SIG-M5 treated with dmso at 0.1 percent for 504 hours (cell line): ENCODE measurements around the gene CDH12.

Experiments
- DNase-seq: peaks from one replicate; lab custom pipeline; 2025; ENCODE audit not compliant: unreplicated experiment; lab: John Stamatoyannopoulos, UW

The CDH12 gene

GRCh38 chr5:21856987-21857386, 996.2 kb downstream of the CDH12 start:
- DNase-seq, result no peak

- no peak for DNase-seq
These were observed 1005.8 kb downstream of the CDH12 start for GRCh38 chr5:21847300-21847699.

GRCh38 chr5:21844960-21845359, 1008.2 kb downstream of the CDH12 start:
- DNase-seq, result no peak

GRCh38 chr5:21834863-21835262, 1018.3 kb downstream of the CDH12 start:
- no peak for DNase-seq

- DNase-seq, result no peak
These were observed 1021.9 kb downstream of the CDH12 start for GRCh38 chr5:21831145-21831787.

GRCh38 chr5:21826884-21827283, 1026.3 kb downstream of the CDH12 start:
- DNase-seq, result no peak

GRCh38 chr5:21823588-21823987, 1029.6 kb downstream of the CDH12 start:
- peak; percentile 24 for DNase-seq

- DNase-seq, result no peak
These were observed 1030.0 kb downstream of the CDH12 start for GRCh38 chr5:21823076-21823574.

- no peak for DNase-seq
These were observed 1032.6 kb downstream of the CDH12 start for GRCh38 chr5:21820527-21820926.

GRCh38 chr5:21818370-21818720, 1034.8 kb downstream of the CDH12 start:
- DNase-seq, result no peak

- DNase-seq, result peak; percentile 12
These were observed 1035.3 kb downstream of the CDH12 start for GRCh38 chr5:21817668-21818369.

GRCh38 chr5:21810737-21811316, 1042.3 kb downstream of the CDH12 start:
- peak; percentile 26 for DNase-seq

- DNase-seq, result no peak
These were observed 1043.5 kb downstream of the CDH12 start for GRCh38 chr5:21809611-21810010.

GRCh38 chr5:21807953-21808352, 1045.2 kb downstream of the CDH12 start:
- peak; percentile 62 for DNase-seq

- peak; percentile 12 for DNase-seq
These were observed 1046.2 kb downstream of the CDH12 start for GRCh38 chr5:21806943-21807342.

GRCh38 chr5:21806271-21806670, 1046.9 kb downstream of the CDH12 start:
- DNase-seq, result no peak

- peak; percentile 50 for DNase-seq
These were observed 1050.2 kb downstream of the CDH12 start for GRCh38 chr5:21802869-21803490.

GRCh38 chr5:21802100-21802499, 1051.0 kb downstream of the CDH12 start:
- no peak for DNase-seq

- DNase-seq, result no peak
These were observed 1060.4 kb downstream of the CDH12 start for GRCh38 chr5:21792748-21793147.

- no peak for DNase-seq
These were observed 1061.8 kb downstream of the CDH12 start for GRCh38 chr5:21791304-21791703.

GRCh38 chr5:21784487-21784886, 1068.7 kb downstream of the CDH12 start:
- DNase-seq, result no peak
